Kidney (tissue), 14 donors: ENCODE results near the gene PRUNE2. TPM values are rescaled to one million over a fixed set of nuclear protein-coding genes. Genes with fewer than 3 reads are reported as not detected.

Source experiments
- DNase-seq, 5 donors: peaks; one replicate each; pipeline ENCODE4 v3.0.0-alpha.2; 2013 to 2020
- FAIRE-seq: peaks from 2 replicates; lab custom pipeline; 2012; peaks lifted over from hg19 to GRCh38; lab: Jason Lieb, UNC
- H3K27ac ChIP-seq, 2 donors: one replicate each; pipeline ENCODE4 v1.7.0; 2013; ENCODE audit warnings: low read depth in 2 of 2, low read length in 2 of 2, inconsistent platforms in 1 of 2
- H3K27me3 ChIP-seq: one replicate; pipeline ENCODE4 v1.7.1; 2013; ENCODE audit warnings: low read length, inconsistent platforms; ENCODE audit not compliant: control insufficient read depth, insufficient read depth
- H3K36me3 ChIP-seq, 3 donors: one replicate each; pipeline versions ENCODE4 v1.7.0 to v1.7.1; 2013; ENCODE audit warnings: low read length in 3 of 3, control low read depth in 1 of 3, inconsistent platforms in 1 of 3; ENCODE audit not compliant: insufficient read depth in 3 of 3, control insufficient read depth in 2 of 3
- H3K4me1 ChIP-seq, 3 donors: one replicate each; pipeline versions ENCODE4 v1.7.0 to v1.7.1; 2013; ENCODE audit warnings: low read length in 3 of 3, inconsistent platforms in 1 of 3, low read depth in 1 of 3; ENCODE audit not compliant: control insufficient read depth in 2 of 3, insufficient read depth in 2 of 3
- H3K4me3 ChIP-seq, 3 donors: one replicate each; pipeline versions ENCODE4 v1.7.0 to v1.8.1; 2013; ENCODE audit warnings: low read length in 3 of 3, control low read depth in 1 of 3, inconsistent platforms in 1 of 3
- H3K9ac ChIP-seq, 3 donors: one replicate each; pipeline versions ENCODE4 v1.7.0 to v1.7.1; 2013; ENCODE audit warnings: low read length in 3 of 3, control low read depth in 1 of 3, inconsistent platforms in 1 of 3
- H3K9me3 ChIP-seq, 3 donors: one replicate each; pipeline versions ENCODE4 v1.7.0 to v1.7.1; 2013; ENCODE audit warnings: low read length in 3 of 3, control low read depth in 1 of 3, inconsistent platforms in 1 of 3; ENCODE audit not compliant: control insufficient read depth in 2 of 3, insufficient read depth in 1 of 3
- intact Hi-C: fragments of 100-400 bp; cut with DNase I; formaldehyde crosslinking; loops from one replicate; pipeline ENCODE4 v1.11.1; 2022
- polyA plus RNA-seq: library from polyadenylated mRNA; stranded (reverse); fragments of 350-450 nt; fragmentation: Illumina TruSeq; extraction: RNeasy Lipid Tissue Mini Kit (QIAGEN cat#74804); gene quantifications from one replicate; pipeline ENCODE4 v1.2.3, GENCODE V29; 2014; ENCODE audit warnings: low read depth, low replicate concordance; ENCODE audit not compliant: insufficient read depth
- total RNA-seq: library from RNA; stranded (reverse); fragmentation: NEBNext Ultra II Directional; extraction: Animal tissue kit (Norgen Biotek cat#: 25700); gene quantifications from one replicate; pipeline ENCODE4 v1.2.1, GENCODE V29; 2021
- TF ChIP-seq, protein P1 (sequence below): IDR thresholded peaks from 3 replicates; pipeline ENCODE4 v1.5.1; 2012; ENCODE audit warnings: mild to moderate bottlenecking, moderate library complexity, borderline replicate concordance; ENCODE audit not compliant: insufficient read depth; ENCODE audit errors: extremely low read depth
- donor health status: control.
- donor health status: control.
- donor health status: control.
- donor health status: control.
- donor health status: control.
- donor health status: DM: yes; HTN: yes; CAD: no.
- donor health status: Normal renal cell carcinoma (clear cell type).

PRUNE2 gene
- total and polyA plus RNA-seq, 2 donors from 2014 or later, result 12.6 to 65.1 TPM

DNA sequence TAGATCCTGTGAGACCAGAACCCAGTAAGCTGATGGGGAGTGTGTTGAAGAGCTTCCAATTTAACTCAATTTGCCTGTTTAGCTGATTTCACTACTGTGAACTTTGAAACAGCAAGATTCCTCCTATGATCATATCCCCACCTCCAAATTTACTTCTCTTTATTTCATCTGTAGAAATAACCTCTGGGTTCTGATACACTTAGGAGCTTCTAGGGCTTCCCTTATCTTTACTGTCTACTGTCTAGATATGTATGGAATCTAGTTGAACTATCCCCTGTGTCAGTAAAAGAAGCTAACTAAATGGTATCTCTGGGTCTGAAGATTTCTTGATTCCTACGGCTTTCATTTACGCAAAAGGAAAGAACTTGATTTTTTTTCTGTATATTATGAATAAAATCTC lies 330.2 kb downstream of the PRUNE2 start:
- peaks cover 0 to 4% (median 0%) of the 10 kb centered on the region in 3 donors for H3K4me1 ChIP-seq
- H3K9me3 ChIP-seq, result peaks cover 0 to 3% (median 0%) of the 10 kb centered on the region in 3 donors
- TF ChIP-seq, protein P1, sequence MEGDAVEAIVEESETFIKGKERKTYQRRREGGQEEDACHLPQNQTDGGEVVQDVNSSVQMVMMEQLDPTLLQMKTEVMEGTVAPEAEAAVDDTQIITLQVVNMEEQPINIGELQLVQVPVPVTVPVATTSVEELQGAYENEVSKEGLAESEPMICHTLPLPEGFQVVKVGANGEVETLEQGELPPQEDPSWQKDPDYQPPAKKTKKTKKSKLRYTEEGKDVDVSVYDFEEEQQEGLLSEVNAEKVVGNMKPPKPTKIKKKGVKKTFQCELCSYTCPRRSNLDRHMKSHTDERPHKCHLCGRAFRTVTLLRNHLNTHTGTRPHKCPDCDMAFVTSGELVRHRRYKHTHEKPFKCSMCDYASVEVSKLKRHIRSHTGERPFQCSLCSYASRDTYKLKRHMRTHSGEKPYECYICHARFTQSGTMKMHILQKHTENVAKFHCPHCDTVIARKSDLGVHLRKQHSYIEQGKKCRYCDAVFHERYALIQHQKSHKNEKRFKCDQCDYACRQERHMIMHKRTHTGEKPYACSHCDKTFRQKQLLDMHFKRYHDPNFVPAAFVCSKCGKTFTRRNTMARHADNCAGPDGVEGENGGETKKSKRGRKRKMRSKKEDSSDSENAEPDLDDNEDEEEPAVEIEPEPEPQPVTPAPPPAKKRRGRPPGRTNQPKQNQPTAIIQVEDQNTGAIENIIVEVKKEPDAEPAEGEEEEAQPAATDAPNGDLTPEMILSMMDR, result no peak
- no peak overlapping the region for H3K4me3 ChIP-seq
- no peak overlapping the region for H3K9ac ChIP-seq
- H3K27me3 ChIP-seq, result no peaks in the 10 kb centered on the region
- DNase-seq (no peak), FAIRE-seq (no peak)
- H3K36me3 ChIP-seq, result no peaks in the 10 kb centered on the region
- intact Hi-C loops, result no loop called here
- H3K27ac ChIP-seq, result no peak overlapping the region

DNA sequence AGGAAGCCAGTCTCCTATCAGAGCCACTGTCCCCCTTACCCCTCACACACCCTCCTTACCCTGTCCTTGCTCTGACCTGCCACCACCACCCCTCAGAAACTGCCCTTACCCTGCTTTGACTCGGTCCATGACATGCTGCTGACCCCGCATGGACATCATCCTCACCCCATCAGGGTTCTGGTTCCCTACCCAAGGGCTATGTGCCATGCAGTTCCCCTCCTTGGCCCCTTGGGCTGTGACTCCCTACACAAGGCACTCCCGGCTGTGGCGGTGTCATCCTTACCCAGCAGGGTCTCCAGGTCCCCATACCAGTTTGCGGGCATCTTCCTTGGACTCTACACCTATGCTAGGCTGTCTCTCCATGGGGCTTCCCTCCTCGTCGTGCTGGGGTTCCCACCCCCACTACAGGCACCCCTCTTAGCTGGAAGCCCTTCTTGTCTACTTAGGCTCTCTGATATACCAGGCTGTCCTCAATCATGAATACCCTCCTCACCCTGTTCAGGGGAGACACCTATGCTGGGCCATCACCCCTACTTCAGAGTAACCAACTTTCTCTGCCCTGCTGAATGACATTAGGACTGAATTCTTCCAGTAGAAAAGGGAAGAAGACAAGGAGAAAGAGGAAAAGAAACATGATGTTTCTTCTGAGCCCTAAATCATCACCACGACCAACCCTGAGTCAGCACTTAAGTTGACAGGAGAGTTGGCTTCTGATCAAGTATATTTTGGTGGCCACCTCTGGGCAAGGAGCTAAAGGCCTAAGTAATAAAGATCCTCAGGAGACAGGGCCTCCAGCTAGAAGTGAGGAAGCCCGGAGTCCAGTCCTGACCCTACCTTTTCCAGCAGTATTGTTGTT lies 331.8 kb downstream of the PRUNE2 start:
- intact Hi-C loops, result no loop called here
- no peak overlapping the region for H3K4me3 ChIP-seq
- DNase-seq (no peak), FAIRE-seq (no peak)
- H3K27me3 ChIP-seq, result no peaks in the 10 kb centered on the region
- H3K9me3 ChIP-seq, result peaks cover 0 to 8% (median 1%) of the 10 kb centered on the region in 3 donors
- no peaks in the 10 kb centered on the region for H3K4me1 ChIP-seq
- H3K27ac ChIP-seq, result no peak overlapping the region
- TF ChIP-seq, protein P1, result no peak
- H3K36me3 ChIP-seq, result no peaks in the 10 kb centered on the region
- no peak overlapping the region for H3K9ac ChIP-seq

DNA sequence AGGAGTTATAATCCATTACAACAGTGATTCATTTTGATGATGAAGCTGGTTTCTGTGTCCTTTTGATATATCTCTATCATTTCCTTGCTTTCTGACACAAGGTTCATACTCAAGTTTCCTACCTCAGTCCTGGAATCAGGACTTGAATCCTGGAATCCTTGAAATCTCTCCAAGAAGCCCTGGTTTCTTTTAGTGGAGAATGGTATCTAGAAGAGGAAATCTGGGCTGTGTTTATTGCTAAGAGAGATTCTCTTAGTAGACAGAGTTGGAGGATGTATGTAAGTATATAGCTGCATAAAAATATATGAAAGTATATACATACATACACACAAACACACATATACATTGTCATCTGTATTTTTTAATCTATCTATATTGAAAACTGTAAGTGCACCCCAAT lies 332.5 kb downstream of the PRUNE2 start:
- intact Hi-C loops, result no loop called here
- H3K27ac ChIP-seq, result no peak overlapping the region
- no peaks in the 10 kb centered on the region for H3K4me1 ChIP-seq
- DNase-seq (no peak), FAIRE-seq (no peak)
- no peaks in the 10 kb centered on the region for H3K27me3 ChIP-seq
- TF ChIP-seq, protein P1, result no peak
- no peaks in the 10 kb centered on the region for H3K36me3 ChIP-seq
- no peak overlapping the region for H3K4me3 ChIP-seq
- H3K9ac ChIP-seq, result no peak overlapping the region
- H3K9me3 ChIP-seq, result peaks cover 0 to 8% (median 1%) of the 10 kb centered on the region in 3 donors
